Right hindlimb (tissue), 1 donor: Measurements from ENCODE around the gene CARD14.
"Not testable (repeated sequence)": the region's sequence is repeated elsewhere in the genome, so short reads cannot be mapped to it uniquely, and the experiment has no call there.

Experiments
- DNase-seq: peaks from one replicate; pipeline ENCODE4 v3.0.0-alpha.2; 2018

Gene CARD14

GRCh38 chr17:80151333-80151732, 18.5 kb upstream of the CARD14 start:
- no peak for DNase-seq

GRCh38 chr17:80152081-80152702, 17.6 kb upstream of the CARD14 start:
- DNase-seq, result no peak

GRCh38 chr17:80153004-80153403, 16.8 kb upstream of the CARD14 start:
- DNase-seq, result no peak

DNA sequence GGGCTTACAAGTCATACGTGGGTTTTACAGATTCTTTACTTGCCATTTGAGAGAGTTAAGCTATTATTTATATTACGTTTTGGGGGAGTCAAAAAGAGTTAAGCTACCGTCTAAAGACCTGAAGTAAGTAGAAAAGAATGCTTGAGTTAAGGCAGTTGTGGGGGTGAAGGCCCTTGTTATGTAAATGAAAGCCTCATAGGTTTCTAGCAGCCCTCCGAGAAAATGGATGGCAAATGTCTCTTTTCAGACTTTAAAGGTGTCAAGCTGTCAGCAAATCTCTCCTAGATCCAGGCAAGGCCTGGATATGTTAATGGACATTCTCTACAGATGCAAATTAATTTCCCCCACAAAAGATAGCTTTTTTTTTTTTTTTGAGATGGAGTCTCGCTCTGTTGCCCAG, 15.7 kb upstream of the CARD14 start:
- no peak for DNase-seq

- DNase-seq, result not testable (repeated sequence)
Observed at GRCh38 chr17:80155600-80155999, 14.2 kb upstream of the CARD14 start.

- no peak for DNase-seq
Observed at GRCh38 chr17:80158846-80159245, 11.0 kb upstream of the CARD14 start.

DNA sequence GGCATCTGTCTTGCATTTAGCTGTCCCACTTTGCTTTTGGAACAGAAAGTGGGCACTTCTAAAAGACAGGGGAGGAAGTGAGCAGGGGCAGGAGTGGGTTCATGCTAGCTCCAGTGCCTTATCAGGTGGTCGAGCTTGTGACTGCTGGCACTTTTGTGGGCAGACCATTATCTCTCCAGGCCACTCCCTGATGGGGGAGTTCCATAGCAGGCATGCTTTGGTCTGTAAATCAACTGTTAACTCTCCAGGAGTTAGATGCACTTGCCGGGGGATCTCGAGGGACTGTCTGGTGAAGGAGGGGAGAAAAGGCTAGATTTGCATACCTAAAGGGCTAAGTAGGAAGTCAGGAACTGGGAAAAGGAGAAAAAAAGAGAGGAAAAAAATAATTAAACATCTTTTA, 9.3 kb upstream of the CARD14 start:
- no peak for DNase-seq

GRCh38 chr17:80163336-80163735, 6.5 kb upstream of the CARD14 start:
- no peak for DNase-seq

GRCh38 chr17:80164185-80164584, 5.6 kb upstream of the CARD14 start:
- DNase-seq, result no peak

GRCh38 chr17:80166446-80166845, 3.4 kb upstream of the CARD14 start:
- no peak for DNase-seq

GRCh38 chr17:80168371-80168770, 1.5 kb upstream of the CARD14 start:
- no peak for DNase-seq

- DNase-seq, result no peak
Observed at GRCh38 chr17:80169107-80169506, 723 bp upstream of the CARD14 start.

DNA sequence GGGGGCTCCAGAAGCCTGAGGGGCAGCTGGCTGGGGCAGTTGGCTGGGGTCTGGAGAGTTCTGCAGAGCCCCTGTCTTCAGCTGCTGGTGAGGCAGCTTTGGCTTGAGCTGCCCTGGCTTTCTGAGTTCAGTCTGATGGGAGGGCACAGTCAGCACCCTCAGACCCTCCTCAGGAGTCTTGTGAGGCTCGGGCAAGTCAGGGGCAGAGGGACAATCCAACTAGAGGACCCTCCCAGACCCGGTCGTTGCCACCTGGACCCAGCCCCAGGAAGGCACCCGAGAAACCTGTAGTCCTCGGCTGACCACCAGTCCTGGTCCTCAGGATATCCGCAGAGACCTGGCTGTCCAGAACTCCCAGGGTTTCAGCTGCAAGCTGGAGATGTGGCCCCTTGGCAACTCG, 1.9 kb downstream of the CARD14 start:
- DNase-seq, result no peak

GRCh38 chr17:80173126-80173525, 3.3 kb downstream of the CARD14 start:
- DNase-seq, result no peak

- no peak for DNase-seq
Observed at GRCh38 chr17:80173916-80174315, 4.1 kb downstream of the CARD14 start.

DNA sequence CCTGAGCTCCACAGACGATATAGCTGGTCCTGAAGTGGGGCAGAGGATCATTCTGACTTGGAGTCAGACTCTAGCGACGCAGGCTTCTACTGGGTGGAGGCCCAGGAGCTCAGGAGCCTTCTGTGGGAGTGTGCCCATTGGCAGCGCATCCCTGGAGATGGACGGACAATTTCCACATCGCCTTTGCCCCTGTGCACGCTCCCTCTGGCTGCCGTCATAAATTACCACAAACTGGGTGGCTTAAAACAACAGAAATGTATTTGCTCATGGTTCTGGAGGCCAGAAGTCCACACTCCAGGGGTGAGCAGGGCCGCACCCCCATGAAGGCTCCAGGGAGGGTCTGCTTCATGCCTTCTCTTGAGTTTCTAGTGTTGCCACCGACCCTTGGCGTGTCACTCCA, 6.9 kb downstream of the CARD14 start:
- no peak for DNase-seq

DNA sequence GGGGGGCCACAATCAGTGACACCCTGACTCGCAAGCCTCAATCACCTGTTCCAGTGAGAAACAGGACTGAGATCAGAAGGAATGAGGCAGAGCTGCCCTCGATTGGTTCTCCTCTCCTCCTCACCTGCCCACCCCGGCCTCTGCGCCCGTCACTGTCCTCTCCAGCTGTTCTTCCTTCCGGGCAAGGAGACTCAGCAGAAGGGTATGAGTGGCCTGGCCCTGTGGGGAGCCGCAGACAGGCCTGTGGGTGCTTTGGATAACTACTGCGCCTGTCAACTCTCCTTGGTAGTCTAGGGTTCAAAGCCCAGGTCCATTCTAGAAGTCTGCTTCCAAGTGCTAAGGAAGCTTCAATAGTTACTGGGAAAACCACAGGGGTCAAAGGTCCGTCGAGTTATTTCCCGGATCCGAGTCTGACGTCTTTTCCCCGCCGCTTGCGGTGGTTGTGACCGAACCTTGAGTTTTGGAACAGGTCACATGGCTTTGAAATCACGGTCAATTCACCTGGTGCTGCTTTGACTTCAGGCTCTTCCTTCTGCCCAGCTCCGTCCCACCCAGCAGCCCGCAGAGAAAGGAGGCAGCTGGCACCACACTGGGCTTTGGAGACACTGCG, 8.3 kb downstream of the CARD14 start:
- no peak for DNase-seq

DNA sequence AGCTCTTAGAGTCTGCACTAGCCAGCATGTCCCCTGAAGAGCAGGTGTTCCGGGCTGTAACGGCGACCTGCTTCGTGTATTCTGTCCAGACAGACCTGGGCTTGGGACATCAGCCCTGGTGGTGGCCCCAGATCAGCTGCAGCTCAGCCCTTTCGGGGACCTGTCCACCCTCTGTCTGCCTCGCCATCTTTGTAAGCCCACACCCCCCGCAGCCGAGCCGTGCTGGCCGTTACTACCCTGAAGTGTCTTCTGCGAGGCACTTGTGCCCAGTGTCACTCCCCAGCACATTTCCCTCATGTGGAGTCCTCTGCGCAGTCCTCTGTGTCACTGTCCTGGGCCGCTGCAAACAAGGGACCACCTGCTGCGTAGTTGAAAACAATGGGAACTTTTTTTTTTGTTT, 10.4 kb downstream of the CARD14 start:
- no peak for DNase-seq

GRCh38 chr17:80181431-80181830, 11.6 kb downstream of the CARD14 start:
- no peak for DNase-seq

DNA sequence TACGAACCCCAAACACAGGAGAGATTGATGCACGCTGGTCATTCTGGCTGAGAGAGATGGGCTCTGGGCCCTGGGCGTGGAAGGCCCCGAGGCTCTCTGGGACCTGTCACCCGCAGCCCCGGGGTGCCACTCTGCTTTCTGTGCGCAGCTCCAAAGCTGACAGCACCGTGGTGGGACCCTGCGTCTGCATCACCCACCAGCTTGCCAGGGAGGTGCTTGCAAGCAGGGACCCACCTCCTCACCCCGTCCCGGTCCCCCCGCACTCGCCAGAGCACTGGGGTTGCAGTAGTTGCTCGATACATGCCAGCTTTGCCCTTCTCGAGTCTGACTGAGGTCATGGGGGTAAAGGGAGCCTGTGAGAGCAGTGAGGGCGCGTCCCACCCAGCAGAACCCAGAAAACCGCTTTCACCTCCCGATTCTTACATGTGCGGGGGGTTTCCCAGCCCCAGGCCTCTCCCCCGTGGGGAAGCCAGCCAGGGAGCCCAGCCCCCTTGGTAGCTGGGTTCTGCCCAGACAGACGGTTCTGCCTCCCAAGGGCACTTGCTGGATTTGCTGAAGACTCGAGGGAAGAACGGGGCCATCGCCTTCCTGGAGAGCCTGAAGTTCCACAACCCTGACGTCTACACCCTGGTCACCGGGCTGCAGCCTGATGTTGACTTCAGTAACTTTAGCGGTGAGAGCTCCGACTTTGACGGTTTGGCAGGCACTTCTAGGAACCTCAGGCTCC, 12.5 kb downstream of the CARD14 start:
- DNase-seq, result no peak

GRCh38 chr17:80182845-80183223, 13.0 kb downstream of the CARD14 start:
- DNase-seq, result no peak

GRCh38 chr17:80183581-80184422, 14.0 kb downstream of the CARD14 start:
- DNase-seq, result no peak

GRCh38 chr17:80184423-80184714, 14.5 kb downstream of the CARD14 start:
- DNase-seq, result no peak

DNA sequence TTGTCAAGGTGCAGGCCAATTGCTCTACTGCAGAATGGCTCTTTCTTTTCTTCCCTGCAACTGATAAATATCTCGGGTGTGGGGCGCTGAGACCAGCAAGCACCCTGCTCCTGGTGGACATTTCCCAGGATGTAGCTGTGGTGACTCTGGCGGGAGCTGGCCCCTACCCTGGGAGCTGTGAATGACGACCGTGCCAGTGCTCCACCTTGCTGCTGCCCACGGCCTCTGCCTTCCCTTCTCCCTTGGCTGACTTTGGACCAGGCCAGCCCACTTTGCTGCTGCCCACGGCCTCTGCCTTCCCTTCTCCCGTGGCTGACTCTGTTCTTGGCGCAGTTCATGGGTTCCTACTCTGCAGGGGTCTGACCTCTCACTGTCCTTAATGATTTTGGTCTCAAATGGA, 16.1 kb downstream of the CARD14 start:
- DNase-seq, result no peak
